M059J (cell line): ENCODE data around the gene AMY2A. TPM values are rescaled to one million over a fixed set of nuclear protein-coding genes. Genes with fewer than 3 reads are reported as not detected.
"Not testable (repeated sequence)": the region's sequence is repeated elsewhere in the genome, so short reads cannot be mapped to it uniquely, and the experiment has no call there.

Experiments
- DNase-seq: peaks from one replicate; pipeline ENCODE4 v3.0.0-alpha.2; 2012; ENCODE audit warnings: low read depth
- total RNA-seq: library from RNA; depleted of rRNA; stranded (reverse); fragments of >200 nt; shearing (Covaris generic); gene quantifications from 2 replicates; pipeline ENCODE4 v1.2.3, GENCODE V29; 2014; rRNA removed

The AMY2A gene
- not detected in 2 replicates for total RNA-seq

- DNase-seq, result not testable (repeated sequence)
Observed at GRCh38 chr1:103616994-103617477, at the start of gene AMY2A. Gene AMY2A (plus strand): TSS chr1:103617427. CDS start chr1:103617441, 14 bp downstream.

GRCh38 chr1:103569493-103569892 is 47.7 kb upstream of the AMY2A start:
- no peak for DNase-seq

GRCh38 chr1:103571289-103571688 is 45.9 kb upstream of the AMY2A start, which contains the start of gene AMY2B:
Gene AMY2B (plus strand): TSS chr1:103571589. CDS start chr1:103571603, 14 bp downstream.
- DNase-seq, result not testable (repeated sequence)

- no peak for DNase-seq
Observed at GRCh38 chr1:103576065-103576464, 41.2 kb upstream of the AMY2A start.

GRCh38 chr1:103576784-103577183 is 40.4 kb upstream of the AMY2A start:
- DNase-seq, result not testable (repeated sequence)

GRCh38 chr1:103582464-103582863 is 34.8 kb upstream of the AMY2A start:
- DNase-seq, result no peak

GRCh38 chr1:103583887-103584286 is 33.3 kb upstream of the AMY2A start:
- DNase-seq, result no peak

- DNase-seq, result no peak
Observed at GRCh38 chr1:103584537-103584936, 32.7 kb upstream of the AMY2A start.

GRCh38 chr1:103602740-103603139 is 14.5 kb upstream of the AMY2A start:
- DNase-seq, result not testable (repeated sequence)

- no peak for DNase-seq
Observed at GRCh38 chr1:103616362-103616761, 865 bp upstream of the AMY2A start.

- not testable (repeated sequence) for DNase-seq
Observed at GRCh38 chr1:103627436-103627835, 10.2 kb downstream of the AMY2A start.

GRCh38 chr1:103641194-103641593 is 24.0 kb downstream of the AMY2A start:
- not testable (repeated sequence) for DNase-seq

GRCh38 chr1:103643908-103644307 is 26.7 kb downstream of the AMY2A start:
- DNase-seq, result not testable (repeated sequence)

- DNase-seq, result not testable (repeated sequence)
Observed at GRCh38 chr1:103650305-103650704, 33.1 kb downstream of the AMY2A start.

GRCh38 chr1:103650889-103651288 is 33.7 kb downstream of the AMY2A start:
- not testable (repeated sequence) for DNase-seq

GRCh38 chr1:103654133-103654532 is 36.9 kb downstream of the AMY2A start:
- not testable (repeated sequence) for DNase-seq

- not testable (repeated sequence) for DNase-seq
Observed at GRCh38 chr1:103655460-103655859, 38.2 kb downstream of the AMY2A start, which contains the start of gene AMY1A. Gene AMY1A (plus strand): TSS chr1:103655760. CDS start chr1:103656331, 571 bp downstream.

Other genes starting within 250 kb of the AMY2A start
- gene RNPC3, start 91.7 kb upstream of the AMY2A start, total RNA-seq, result 7.5 and 8.3 TPM in 2 replicates
- gene AMY2B, start 45.8 kb upstream of the AMY2A start, total RNA-seq, result not detected in 2 replicates
- not detected in 2 replicates for gene AMY1A, start 38.3 kb downstream of the AMY2A start, total RNA-seq
- not detected in 2 replicates for gene AMY1B, start 78.8 kb downstream of the AMY2A start, total RNA-seq
- not detected in 2 replicates for gene AMY1C, start 132.5 kb downstream of the AMY2A start, total RNA-seq